Measurements from ENCODE around the gene VWA2.

Gene VWA2

GRCh38 chr10:114304017-114304570 lies 65.0 kb downstream of the VWA2 start:
- peak overlapping the region; percentile 8 to 25 for H3K27ac ChIP-seq (ENCODE audit: low read depth in 2 of 2, low read length in 2 of 2)
- H3K9ac ChIP-seq (ENCODE audit: low read depth in 1 of 2, low read length in 2 of 2): no peak overlapping the region
- H3K27me3 ChIP-seq (ENCODE audit: control insufficient read depth in 2 of 2, insufficient read depth in 2 of 2, low read length in 2 of 2): no peaks in the 10 kb centered on the region
- peaks cover 6 to 8% of the 10 kb centered on the region in 2 donors for H3K4me1 ChIP-seq (ENCODE audit: control insufficient read depth in 2 of 2, insufficient read depth in 2 of 2, low read length in 2 of 2)
- no peaks in the 10 kb centered on the region for H3K9me3 ChIP-seq (ENCODE audit: control insufficient read depth in 2 of 2, low read length in 2 of 2)
- peaks cover 4 to 5% of the 10 kb centered on the region in 2 donors for H3K36me3 ChIP-seq (ENCODE audit: control insufficient read depth in 2 of 2, insufficient read depth in 2 of 2, low read length in 2 of 2)
- H3K4me3 ChIP-seq (ENCODE audit: low read length in 2 of 2): peak overlapping the region; percentile 52 to 73

- H3K36me3 ChIP-seq (ENCODE audit: control insufficient read depth in 2 of 2, insufficient read depth in 2 of 2, low read length in 2 of 2): peaks cover 4 to 5% of the 10 kb centered on the region in 2 donors
- no peaks in the 10 kb centered on the region for H3K9me3 ChIP-seq (ENCODE audit: control insufficient read depth in 2 of 2, low read length in 2 of 2)
- peak overlapping the region; percentile 8 to 25 for H3K27ac ChIP-seq (ENCODE audit: low read depth in 2 of 2, low read length in 2 of 2)
- peak overlapping the region in 1 of 2 donors; percentile 24 for H3K9ac ChIP-seq (ENCODE audit: low read depth in 1 of 2, low read length in 2 of 2)
- H3K4me1 ChIP-seq (ENCODE audit: control insufficient read depth in 2 of 2, insufficient read depth in 2 of 2, low read length in 2 of 2): peaks cover 6 to 8% of the 10 kb centered on the region in 2 donors
- no peaks in the 10 kb centered on the region for H3K27me3 ChIP-seq (ENCODE audit: control insufficient read depth in 2 of 2, insufficient read depth in 2 of 2, low read length in 2 of 2)
- H3K4me3 ChIP-seq (ENCODE audit: low read length in 2 of 2): peak overlapping the region; percentile 52 to 73
Observed at GRCh38 chr10:114304571-114305421, 65.7 kb downstream of the VWA2 start.

- H3K4me1 ChIP-seq (ENCODE audit: control insufficient read depth in 2 of 2, insufficient read depth in 2 of 2, low read length in 2 of 2): peaks cover 6 to 8% of the 10 kb centered on the region in 2 donors
- H3K9ac ChIP-seq (ENCODE audit: low read depth in 1 of 2, low read length in 2 of 2): no peak overlapping the region
- no peaks in the 10 kb centered on the region for H3K27me3 ChIP-seq (ENCODE audit: control insufficient read depth in 2 of 2, insufficient read depth in 2 of 2, low read length in 2 of 2)
- H3K4me3 ChIP-seq (ENCODE audit: low read length in 2 of 2): no peak overlapping the region
- H3K27ac ChIP-seq (ENCODE audit: low read depth in 2 of 2, low read length in 2 of 2): no peak overlapping the region
- H3K36me3 ChIP-seq (ENCODE audit: control insufficient read depth in 2 of 2, insufficient read depth in 2 of 2, low read length in 2 of 2): peaks cover 0 to under 1% of the 10 kb centered on the region in 2 donors
- H3K9me3 ChIP-seq (ENCODE audit: control insufficient read depth in 2 of 2, low read length in 2 of 2): no peaks in the 10 kb centered on the region
Observed at GRCh38 chr10:114305521-114305925, 66.5 kb downstream of the VWA2 start.

- H3K27ac ChIP-seq (ENCODE audit: low read depth in 2 of 2, low read length in 2 of 2): no peak overlapping the region
- peaks cover 6 to 8% of the 10 kb centered on the region in 2 donors for H3K4me1 ChIP-seq (ENCODE audit: control insufficient read depth in 2 of 2, insufficient read depth in 2 of 2, low read length in 2 of 2)
Observed at GRCh38 chr10:114306116-114306973, 67.3 kb downstream of the VWA2 start.

GRCh38 chr10:114307731-114308130 lies 68.7 kb downstream of the VWA2 start:
- H3K27ac ChIP-seq (ENCODE audit: low read depth in 2 of 2, low read length in 2 of 2): no peak overlapping the region
- H3K9ac ChIP-seq (ENCODE audit: low read depth in 1 of 2, low read length in 2 of 2): no peak overlapping the region
- H3K27me3 ChIP-seq (ENCODE audit: control insufficient read depth in 2 of 2, insufficient read depth in 2 of 2, low read length in 2 of 2): no peaks in the 10 kb centered on the region
- no peak overlapping the region for H3K4me3 ChIP-seq (ENCODE audit: low read length in 2 of 2)
- H3K4me1 ChIP-seq (ENCODE audit: control insufficient read depth in 2 of 2, insufficient read depth in 2 of 2, low read length in 2 of 2): peaks cover 6 to 8% of the 10 kb centered on the region in 2 donors
- peaks cover 0 to 9% of the 10 kb centered on the region in 2 donors for H3K36me3 ChIP-seq (ENCODE audit: control insufficient read depth in 2 of 2, insufficient read depth in 2 of 2, low read length in 2 of 2)
- no peaks in the 10 kb centered on the region for H3K9me3 ChIP-seq (ENCODE audit: control insufficient read depth in 2 of 2, low read length in 2 of 2)

More at GRCh38 chr10:114306116-114306973, 67.3 kb downstream of the VWA2 start:
- Histone ChIP-seq H3K9ac (ENCODE audit: low read depth in 1 of 2, low read length in 2 of 2) (no peak overlapping the region), H3K27me3 (ENCODE audit: control insufficient read depth in 2 of 2, insufficient read depth in 2 of 2, low read length in 2 of 2) (no peaks in the 10 kb centered on the region), H3K36me3 (ENCODE audit: control insufficient read depth in 2 of 2, insufficient read depth in 2 of 2, low read length in 2 of 2) (no peaks in the 10 kb centered on the region), H3K4me3 (ENCODE audit: low read length in 2 of 2) (no peak overlapping the region), H3K9me3 (ENCODE audit: control insufficient read depth in 2 of 2, low read length in 2 of 2) (no peaks in the 10 kb centered on the region)

- H3K9me3 ChIP-seq (ENCODE audit: control insufficient read depth in 2 of 2, low read length in 2 of 2): no peaks in the 10 kb centered on the region
- no peaks in the 10 kb centered on the region for H3K27me3 ChIP-seq (ENCODE audit: control insufficient read depth in 2 of 2, insufficient read depth in 2 of 2, low read length in 2 of 2)
- peaks cover 6 to 8% of the 10 kb centered on the region in 2 donors for H3K4me1 ChIP-seq (ENCODE audit: control insufficient read depth in 2 of 2, insufficient read depth in 2 of 2, low read length in 2 of 2)
- no peak overlapping the region for H3K9ac ChIP-seq (ENCODE audit: low read depth in 1 of 2, low read length in 2 of 2)
- no peak overlapping the region for H3K4me3 ChIP-seq (ENCODE audit: low read length in 2 of 2)
- H3K27ac ChIP-seq (ENCODE audit: low read depth in 2 of 2, low read length in 2 of 2): no peak overlapping the region
- H3K36me3 ChIP-seq (ENCODE audit: control insufficient read depth in 2 of 2, insufficient read depth in 2 of 2, low read length in 2 of 2): peaks cover 4 to 9% of the 10 kb centered on the region in 2 donors
Observed at GRCh38 chr10:114308531-114309363, 69.7 kb downstream of the VWA2 start.

GRCh38 chr10:114309364-114309651 lies 70.3 kb downstream of the VWA2 start:
- no peaks in the 10 kb centered on the region for H3K27me3 ChIP-seq (ENCODE audit: control insufficient read depth in 2 of 2, insufficient read depth in 2 of 2, low read length in 2 of 2)
- no peak overlapping the region for H3K27ac ChIP-seq (ENCODE audit: low read depth in 2 of 2, low read length in 2 of 2)
- peaks cover 3 to 4% of the 10 kb centered on the region in 2 donors for H3K4me1 ChIP-seq (ENCODE audit: control insufficient read depth in 2 of 2, insufficient read depth in 2 of 2, low read length in 2 of 2)
- H3K9me3 ChIP-seq (ENCODE audit: control insufficient read depth in 2 of 2, low read length in 2 of 2): no peaks in the 10 kb centered on the region
- H3K36me3 ChIP-seq (ENCODE audit: control insufficient read depth in 2 of 2, insufficient read depth in 2 of 2, low read length in 2 of 2): peaks cover 4 to 9% of the 10 kb centered on the region in 2 donors
- no peak overlapping the region for H3K4me3 ChIP-seq (ENCODE audit: low read length in 2 of 2)
- H3K9ac ChIP-seq (ENCODE audit: low read depth in 1 of 2, low read length in 2 of 2): no peak overlapping the region

GRCh38 chr10:114310346-114310745 lies 71.3 kb downstream of the VWA2 start:
- Histone ChIP-seq H3K4me1 (ENCODE audit: control insufficient read depth in 2 of 2, insufficient read depth in 2 of 2, low read length in 2 of 2) (no peaks in the 10 kb centered on the region), H3K27me3 (ENCODE audit: control insufficient read depth in 2 of 2, insufficient read depth in 2 of 2, low read length in 2 of 2) (no peaks in the 10 kb centered on the region), H3K9me3 (ENCODE audit: control insufficient read depth in 2 of 2, low read length in 2 of 2) (no peaks in the 10 kb centered on the region), H3K27ac (ENCODE audit: low read depth in 2 of 2, low read length in 2 of 2) (no peak overlapping the region), H3K4me3 (ENCODE audit: low read length in 2 of 2) (no peak overlapping the region), H3K36me3 (ENCODE audit: control insufficient read depth in 2 of 2, insufficient read depth in 2 of 2, low read length in 2 of 2) (peaks cover 5 to 9% of the 10 kb centered on the region in 2 donors), H3K9ac (ENCODE audit: low read depth in 1 of 2, low read length in 2 of 2) (no peak overlapping the region)

GRCh38 chr10:114311023-114311422 lies 72.0 kb downstream of the VWA2 start:
- H3K36me3 ChIP-seq (ENCODE audit: control insufficient read depth in 2 of 2, insufficient read depth in 2 of 2, low read length in 2 of 2): peaks cover 7 to 9% of the 10 kb centered on the region in 2 donors
- no peaks in the 10 kb centered on the region for H3K9me3 ChIP-seq (ENCODE audit: control insufficient read depth in 2 of 2, low read length in 2 of 2)
- H3K4me1 ChIP-seq (ENCODE audit: control insufficient read depth in 2 of 2, insufficient read depth in 2 of 2, low read length in 2 of 2): no peaks in the 10 kb centered on the region
- H3K4me3 ChIP-seq (ENCODE audit: low read length in 2 of 2): no peak overlapping the region
- no peak overlapping the region for H3K9ac ChIP-seq (ENCODE audit: low read depth in 1 of 2, low read length in 2 of 2)
- no peaks in the 10 kb centered on the region for H3K27me3 ChIP-seq (ENCODE audit: control insufficient read depth in 2 of 2, insufficient read depth in 2 of 2, low read length in 2 of 2)
- H3K27ac ChIP-seq (ENCODE audit: low read depth in 2 of 2, low read length in 2 of 2): no peak overlapping the region

Measured in mucosa of rectum (tissue), 2 donors.